GM18499 (cell line): ENCODE results near the gene SDHA.

Experiments used
- ATAC-seq: cut with Tn5 transposase; IDR thresholded peaks from one replicate; pipeline ENCODE4 v1.9.1; 2021; ENCODE audit warnings: moderate number of reproducible peaks; ENCODE audit not compliant: insufficient read depth, unreplicated experiment

The SDHA gene

DNA sequence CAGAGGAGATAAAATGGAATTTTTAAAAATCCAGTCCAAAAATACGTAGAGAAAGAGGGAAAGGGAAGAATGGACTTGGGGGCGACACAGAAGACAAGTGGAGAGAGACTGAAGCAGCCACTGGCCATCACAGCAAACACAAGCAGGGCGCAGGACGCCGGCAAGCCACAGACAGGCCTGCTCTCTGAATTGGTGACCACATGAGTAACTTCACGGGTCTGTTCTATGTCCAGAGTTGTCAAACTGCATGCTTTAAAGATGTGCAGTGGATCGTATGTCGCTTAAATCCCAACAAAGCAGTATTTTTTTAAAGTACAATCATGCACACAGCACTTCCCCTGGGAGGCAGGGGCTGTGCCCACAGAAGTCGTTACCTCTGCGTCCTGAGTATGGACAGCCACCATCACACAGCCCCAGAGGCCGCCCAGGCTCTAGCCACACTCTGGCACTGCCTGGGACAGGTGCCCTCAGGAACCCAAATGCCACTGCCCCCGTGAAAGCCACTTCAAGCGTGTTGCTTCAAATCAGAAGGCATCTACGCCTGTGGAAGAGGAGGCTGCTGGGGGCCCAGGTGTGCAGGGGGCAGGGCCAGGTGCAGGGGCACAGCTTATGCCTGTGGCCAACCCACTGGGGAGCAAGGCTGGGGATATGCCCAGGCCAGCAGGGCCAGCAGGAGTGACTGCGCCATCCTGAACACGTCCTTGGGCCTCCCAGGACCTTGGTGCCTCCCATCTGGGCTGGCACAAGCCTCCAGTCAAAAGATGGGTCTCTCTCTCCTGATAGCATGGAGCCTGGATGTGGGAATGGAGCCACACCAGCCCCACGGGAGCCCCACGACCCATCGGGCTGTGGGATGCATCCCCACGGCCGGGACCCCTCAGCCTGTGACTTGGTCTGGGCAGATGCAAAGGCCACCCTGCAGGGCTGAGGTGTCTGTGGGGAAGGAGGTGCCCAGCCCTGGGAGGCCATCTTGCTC is 32.7 kb upstream of the SDHA start:
- no peak for ATAC-seq

DNA sequence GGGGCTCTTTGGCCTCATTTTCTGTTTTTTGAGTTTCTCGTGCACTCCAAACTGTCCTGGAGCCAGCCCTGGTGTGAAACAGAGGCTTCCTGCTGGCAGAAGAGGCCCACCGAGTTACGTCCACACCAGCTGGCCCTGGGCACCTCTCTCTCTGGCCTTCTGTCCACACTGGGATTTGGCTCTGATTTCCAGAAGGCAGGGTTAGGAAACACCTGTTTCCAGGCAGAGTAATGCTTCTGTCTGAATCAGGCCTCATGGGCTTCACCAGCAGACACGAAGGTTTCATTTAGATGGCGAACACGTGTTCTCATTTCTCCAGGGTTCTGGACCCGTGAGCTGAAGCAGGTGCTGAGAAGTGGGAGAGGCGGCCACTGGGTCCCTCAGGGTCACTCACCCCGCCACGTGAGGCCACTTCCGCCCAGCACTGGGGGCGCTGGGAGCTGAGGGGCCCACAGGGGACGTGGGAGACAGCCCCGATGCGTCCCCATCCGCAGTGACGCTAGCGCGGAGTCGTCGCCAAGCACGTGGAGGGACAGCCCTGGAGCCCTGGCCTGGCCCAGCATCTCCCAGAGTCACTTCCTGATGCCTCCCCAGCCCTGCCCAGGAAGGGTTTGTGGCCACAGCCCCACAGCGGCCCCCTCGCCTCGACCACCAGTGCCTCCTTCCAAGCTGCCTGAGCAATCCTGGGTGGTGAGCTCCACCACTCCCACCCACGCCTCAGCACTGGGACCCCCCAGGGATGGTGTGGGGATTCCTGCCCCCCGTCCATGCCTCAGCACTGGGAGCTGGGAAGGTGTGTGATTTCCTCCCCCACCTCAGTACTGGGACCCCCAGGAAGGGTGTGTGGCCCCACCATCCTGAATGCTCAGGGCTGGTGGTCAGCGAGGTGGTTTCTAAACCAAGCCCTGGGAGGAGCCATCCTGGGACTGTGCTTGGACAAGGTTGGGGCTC is 31.8 kb upstream of the SDHA start:
- no peak for ATAC-seq

GRCh38 chr5:187042-187431 is 31.1 kb upstream of the SDHA start:
- ATAC-seq: no peak

DNA sequence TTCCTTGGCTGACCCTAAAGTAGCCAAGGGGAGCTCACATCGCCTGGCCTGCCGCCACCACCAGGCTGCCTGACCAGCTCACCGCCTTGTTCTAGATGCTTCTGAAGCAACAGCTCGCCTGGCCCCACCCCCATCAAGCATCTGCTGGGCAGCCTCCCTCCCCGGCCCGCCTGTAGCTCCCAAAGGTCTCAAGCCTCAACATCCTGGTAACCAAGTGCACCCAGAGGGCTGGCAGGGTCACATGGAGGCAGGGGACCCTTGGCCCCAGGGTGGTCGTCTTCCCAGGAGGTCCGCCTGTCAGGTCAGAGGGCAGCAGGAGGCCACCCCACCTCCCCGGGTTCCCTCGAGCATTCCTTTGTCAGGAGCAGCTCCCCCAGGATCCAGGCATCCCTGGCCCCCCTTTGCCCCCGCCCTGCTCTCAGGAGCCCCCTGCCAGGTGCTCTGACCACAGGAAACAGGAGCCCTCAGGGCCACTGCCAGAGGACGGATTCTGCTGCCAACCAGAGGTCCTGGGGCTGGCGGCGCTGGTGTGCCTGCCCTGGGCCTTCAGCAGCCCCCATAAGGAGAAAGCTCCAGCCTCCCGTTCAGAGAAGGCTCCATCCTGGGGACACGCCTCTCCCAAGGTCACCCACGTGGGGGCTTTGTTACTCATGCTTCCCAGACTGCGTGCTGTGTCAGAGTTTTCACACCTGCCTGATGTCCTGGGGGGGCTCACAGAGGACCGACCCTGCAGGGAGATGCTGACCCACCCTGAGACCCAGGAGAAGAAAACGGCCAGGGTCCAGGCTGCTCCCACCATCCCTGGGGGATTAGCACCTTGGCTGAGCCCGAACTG is 30.3 kb upstream of the SDHA start:
- no peak for ATAC-seq

- no peak for ATAC-seq
Observed at GRCh38 chr5:188488-189481, 29.3 kb upstream of the SDHA start.

- ATAC-seq: no peak
Observed at GRCh38 chr5:189486-189885, 28.6 kb upstream of the SDHA start.

DNA sequence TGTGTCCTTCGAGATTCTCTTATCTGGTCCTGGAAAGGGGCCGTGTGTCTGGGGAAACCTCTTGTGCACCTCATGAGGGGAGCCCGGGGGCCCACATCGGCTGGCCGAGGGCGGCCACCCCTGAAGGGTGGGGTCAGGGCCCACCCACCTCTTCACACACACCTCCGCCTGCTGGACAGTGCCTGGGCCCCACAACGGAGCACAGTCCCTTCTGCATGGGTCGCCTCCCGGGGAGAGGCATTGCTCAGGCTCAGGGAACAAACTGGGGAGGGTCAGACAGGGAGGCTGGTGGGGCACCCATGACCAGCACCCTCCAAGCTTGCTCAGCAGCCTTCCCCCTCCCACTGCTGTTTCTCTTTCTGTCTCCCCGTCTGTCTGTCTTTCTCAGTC is 28.1 kb upstream of the SDHA start:
- ATAC-seq: no peak

DNA sequence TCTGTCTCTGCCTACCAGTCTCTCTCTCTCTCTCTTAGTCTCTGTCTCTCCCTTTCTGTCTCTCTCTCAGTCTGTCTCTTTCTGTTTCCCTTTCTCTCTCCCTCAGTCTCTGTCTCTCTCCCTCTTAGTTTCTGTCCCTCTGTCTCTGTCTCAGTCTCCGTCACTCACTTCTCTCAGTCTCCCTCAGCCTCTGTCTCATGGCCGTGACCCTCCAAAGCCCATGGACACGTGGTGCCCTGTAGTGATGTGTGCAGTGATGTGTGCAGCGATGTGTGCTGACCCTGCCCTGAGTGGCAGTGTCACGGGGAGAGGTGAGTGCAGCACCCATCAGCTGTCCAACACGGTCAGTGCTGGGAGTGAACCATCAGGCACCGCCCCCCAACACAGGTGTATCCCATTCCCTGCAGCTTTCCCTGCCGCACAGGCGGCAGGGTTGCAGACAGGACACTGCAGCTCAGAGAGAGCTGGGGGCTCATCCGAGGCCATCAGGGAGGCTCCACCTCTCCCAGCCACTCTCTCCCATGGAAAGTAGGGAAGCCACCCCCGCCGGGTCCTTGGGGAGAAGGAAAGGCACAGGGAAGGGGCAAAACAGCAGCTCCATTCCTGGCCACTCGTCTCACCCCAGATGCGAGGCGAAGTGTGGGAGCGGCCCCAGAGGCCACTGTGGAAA is 27.6 kb upstream of the SDHA start:
- no peak for ATAC-seq

GRCh38 chr5:191036-191948 is 26.8 kb upstream of the SDHA start, which contains the start of gene LRRC14B:
Gene LRRC14B, plus strand, starts transcription at chr5:191495. Its CDS starts 44 bp downstream, at chr5:191539.
- no peak for ATAC-seq

- no peak for ATAC-seq
Observed at GRCh38 chr5:191949-192690, 26.0 kb upstream of the SDHA start.

DNA sequence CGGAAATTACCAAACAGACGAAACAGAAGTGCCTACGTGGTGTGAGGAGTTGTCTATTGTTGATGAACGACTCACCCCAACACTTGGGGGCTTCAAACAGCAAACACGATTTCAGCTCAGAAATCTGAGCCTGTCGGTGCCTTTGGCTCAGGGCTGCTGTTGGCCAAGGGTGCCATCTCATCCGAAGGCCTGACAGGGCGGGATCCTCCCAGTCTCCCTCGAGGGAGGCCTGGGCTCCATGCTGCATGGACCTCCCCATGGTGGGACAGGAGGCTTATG is 25.5 kb upstream of the SDHA start:
- ATAC-seq: no peak

DNA sequence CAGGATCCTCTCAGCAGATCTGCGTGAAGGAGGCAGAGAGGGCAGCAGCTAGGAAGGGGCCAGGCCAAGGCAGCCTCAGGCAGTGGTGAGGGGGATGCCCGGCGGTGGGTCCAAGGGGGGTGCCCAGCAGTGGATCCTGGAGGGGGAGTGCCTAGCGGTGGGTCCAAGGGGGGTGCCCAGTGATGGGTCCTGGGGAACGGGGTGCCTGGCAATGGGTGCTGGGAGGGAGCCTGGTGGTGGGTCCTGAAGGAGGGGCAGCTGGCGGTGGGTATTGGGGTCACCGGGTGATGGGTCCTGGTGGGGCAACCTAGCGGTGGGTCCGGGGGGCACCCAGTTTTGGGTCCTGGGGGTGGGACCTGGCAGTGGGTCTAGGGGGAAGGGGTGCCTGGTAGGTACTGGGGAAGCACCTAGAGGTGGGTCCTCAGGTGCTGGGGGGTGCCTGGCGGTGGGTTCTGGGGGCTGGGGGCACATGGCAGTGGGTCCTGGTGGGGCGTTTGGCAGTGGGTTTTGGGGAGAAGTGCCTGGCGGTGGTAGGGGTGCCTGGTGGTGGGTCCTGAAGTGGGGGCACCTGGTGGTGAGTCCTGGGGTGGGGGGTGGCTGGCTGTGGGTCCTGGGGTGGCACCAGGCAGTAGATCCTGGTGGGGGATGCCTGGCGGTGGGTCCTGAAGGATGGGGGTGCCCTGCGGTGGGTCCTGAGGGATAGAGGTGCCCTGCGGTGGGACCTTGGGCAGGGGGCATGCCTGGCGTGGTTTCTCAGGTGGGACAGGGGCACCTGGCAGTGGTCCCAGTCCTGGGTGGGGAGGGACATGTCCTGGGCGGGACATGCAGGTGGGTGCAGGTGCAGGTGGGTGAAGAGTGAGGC is 24.9 kb upstream of the SDHA start:
- no peak for ATAC-seq

GRCh38 chr5:194102-194501 is 24.0 kb upstream of the SDHA start:
- ATAC-seq: no peak

DNA sequence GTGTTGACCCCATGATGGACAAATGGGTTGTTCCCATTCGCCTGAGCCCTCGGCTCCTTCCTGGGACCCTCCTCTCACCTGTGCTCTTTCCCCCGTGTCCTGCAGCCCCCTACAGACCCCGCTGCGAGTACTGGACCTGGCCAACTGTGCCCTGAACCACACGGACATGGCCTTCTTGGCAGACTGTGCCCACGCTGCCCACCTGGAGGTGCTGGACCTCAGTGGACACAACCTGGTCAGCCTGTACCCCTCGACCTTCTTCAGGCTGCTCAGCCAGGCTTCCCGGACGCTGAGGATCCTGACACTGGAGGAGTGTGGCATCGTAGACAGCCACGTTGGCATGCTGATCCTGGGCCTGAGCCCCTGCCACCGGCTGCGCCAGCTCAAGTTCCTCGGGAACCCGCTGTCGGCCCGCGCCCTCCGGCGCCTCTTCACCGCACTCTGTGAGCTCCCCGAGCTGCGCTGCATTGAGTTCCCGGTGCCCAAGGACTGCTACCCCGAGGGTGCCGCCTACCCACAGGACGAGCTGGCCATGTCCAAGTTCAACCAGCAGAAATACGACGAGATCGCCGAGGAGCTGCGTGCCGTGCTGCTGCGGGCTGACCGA is 23.4 kb upstream of the SDHA start:
- ATAC-seq: no peak

GRCh38 chr5:195401-196160 is 22.5 kb upstream of the SDHA start:
- no peak for ATAC-seq
